Gastroesophageal sphincter (tissue), 4 donors: Measurements from ENCODE around the gene SPPL2A. TPM values are rescaled to one million over a fixed set of nuclear protein-coding genes. Genes with fewer than 3 reads are reported as not detected.

Experiments used
- ATAC-seq: fragments of 150-250 bp; one replicate; pipeline ENCODE4 v1.9.1; 2016; ENCODE audit warnings: mild to moderate bottlenecking, moderate library complexity
- H3K27ac ChIP-seq, 4 donors: fragments of 200-600 bp; sonication (generic) in 3 of 4; 1 replicate in 3 of 4; 2 replicates in 1 of 4; pipeline ENCODE4 v1.5.1; 2016 to 2019
- H3K27me3 ChIP-seq: fragments of 200-600 bp; sonication (generic); one replicate; pipeline ENCODE4 v1.5.1; 2019
- H3K36me3 ChIP-seq, 2 donors: fragments of 200-600 bp; sonication (generic); one replicate each; pipeline ENCODE4 v1.5.1; 2019; ENCODE audit warnings: control low read depth in 1 of 2
- H3K4me1 ChIP-seq, 3 donors: fragments of 200-600 bp; sonication (generic); 1 replicate in 2 of 3; 2 replicates in 1 of 3; pipeline ENCODE4 v1.5.1; 2016 to 2019; ENCODE audit warnings: control low read depth in 2 of 3
- H3K4me3 ChIP-seq, 2 donors: fragments of 200-600 bp; sonication (generic); one replicate each; pipeline ENCODE4 v1.5.1; 2019; ENCODE audit warnings: mild to moderate bottlenecking in 1 of 2, moderate library complexity in 1 of 2
- H3K9me3 ChIP-seq, 3 donors: fragments of 200-600 bp; sonication (generic); one replicate each; pipeline ENCODE4 v1.5.1; 2017 to 2019; ENCODE audit warnings: control low read depth in 2 of 3
- EP300 ChIP-seq: sonication (generic); formaldehyde crosslinking; IDR thresholded peaks from one replicate; pipeline ENCODE4 v1.6.1; 2017; ENCODE audit warnings: antibody characterized with exemption, mild to moderate bottlenecking
- POLR2A ChIP-seq, 2 donors: fragments of 450-650 bp; IDR thresholded peaks; one replicate each; pipeline ENCODE4 v1.6.1; 2017; ENCODE audit warnings: antibody characterized with exemption in 2 of 2, mild to moderate bottlenecking in 2 of 2, moderate library complexity in 1 of 2
- POLR2AphosphoS5 ChIP-seq: sonication (generic); formaldehyde crosslinking; IDR thresholded peaks from one replicate; pipeline ENCODE4 v1.6.1; 2017; ENCODE audit warnings: antibody characterized with exemption
- WGBS, 2 donors: methylation state at CpG; one replicate each; pipeline ENCODE4 v1.1.5; 2018; ENCODE audit warnings: low coverage in 1 of 2; 5-methylcytosine and 5-hydroxymethylcytosine counted together
- total RNA-seq, 4 donors: library from RNA; depleted of rRNA; stranded (reverse); fragments of >200 nt; gene quantifications; one replicate each; pipeline ENCODE4 v1.1.0, GENCODE V29; 2016
- TF ChIP-seq, protein P1 (sequence below), 4 experiments: fragments of 200-600 bp in 2 of 4; fragments of 450-650 bp in 2 of 4; sonication (generic) in 1 of 4; IDR thresholded peaks; one replicate each; pipeline ENCODE4 v1.5.1; 2017 to 2019; ENCODE audit warnings: antibody characterized with exemption in 4 of 4, mild to moderate bottlenecking in 2 of 4, moderate library complexity in 2 of 4

Gene SPPL2A
- total RNA-seq, 4 donors from 2014 or later = 114 to 236 (median 140) TPM

DNA sequence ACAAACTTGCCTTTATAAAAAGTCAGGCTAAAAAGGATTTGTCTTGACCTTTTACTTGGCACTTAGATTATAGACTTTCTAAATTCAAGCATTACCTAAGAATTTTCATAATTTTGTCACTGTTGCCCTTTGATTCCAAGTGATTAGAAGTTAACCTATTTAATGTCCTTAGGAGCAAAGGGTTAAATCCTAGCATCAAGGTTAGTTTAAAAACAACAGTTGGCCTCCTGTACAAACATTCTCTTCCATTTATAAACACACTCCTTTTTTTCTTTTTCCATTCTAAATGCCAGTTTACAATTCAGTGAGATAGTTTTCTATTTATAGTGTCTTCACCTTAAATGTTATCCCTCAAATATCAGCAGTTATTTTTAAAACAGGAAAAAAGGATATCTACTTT, 18.4 kb upstream of the SPPL2A start:
- H3K27ac ChIP-seq = peak overlapping the region in 1 of 4 donors; percentile 55
- H3K4me1 ChIP-seq = peaks cover 0 to 21% (median 5%) of the 10 kb centered on the region in 3 donors
- H3K9me3 ChIP-seq = no peaks in the 10 kb centered on the region
- H3K4me3 ChIP-seq = no peak overlapping the region
- TF ChIP-seq POLR2A (IDR thresholded peaks at IDR 0.05) (no peak), POLR2AphosphoS5 (no peak)
- TF ChIP-seq, protein P1, sequence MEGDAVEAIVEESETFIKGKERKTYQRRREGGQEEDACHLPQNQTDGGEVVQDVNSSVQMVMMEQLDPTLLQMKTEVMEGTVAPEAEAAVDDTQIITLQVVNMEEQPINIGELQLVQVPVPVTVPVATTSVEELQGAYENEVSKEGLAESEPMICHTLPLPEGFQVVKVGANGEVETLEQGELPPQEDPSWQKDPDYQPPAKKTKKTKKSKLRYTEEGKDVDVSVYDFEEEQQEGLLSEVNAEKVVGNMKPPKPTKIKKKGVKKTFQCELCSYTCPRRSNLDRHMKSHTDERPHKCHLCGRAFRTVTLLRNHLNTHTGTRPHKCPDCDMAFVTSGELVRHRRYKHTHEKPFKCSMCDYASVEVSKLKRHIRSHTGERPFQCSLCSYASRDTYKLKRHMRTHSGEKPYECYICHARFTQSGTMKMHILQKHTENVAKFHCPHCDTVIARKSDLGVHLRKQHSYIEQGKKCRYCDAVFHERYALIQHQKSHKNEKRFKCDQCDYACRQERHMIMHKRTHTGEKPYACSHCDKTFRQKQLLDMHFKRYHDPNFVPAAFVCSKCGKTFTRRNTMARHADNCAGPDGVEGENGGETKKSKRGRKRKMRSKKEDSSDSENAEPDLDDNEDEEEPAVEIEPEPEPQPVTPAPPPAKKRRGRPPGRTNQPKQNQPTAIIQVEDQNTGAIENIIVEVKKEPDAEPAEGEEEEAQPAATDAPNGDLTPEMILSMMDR (IDR thresholded peaks at IDR 0.05) = no peak
- no peak for ATAC-seq
- H3K27me3 ChIP-seq = no peaks in the 10 kb centered on the region
- no peaks in the 10 kb centered on the region for H3K36me3 ChIP-seq

DNA sequence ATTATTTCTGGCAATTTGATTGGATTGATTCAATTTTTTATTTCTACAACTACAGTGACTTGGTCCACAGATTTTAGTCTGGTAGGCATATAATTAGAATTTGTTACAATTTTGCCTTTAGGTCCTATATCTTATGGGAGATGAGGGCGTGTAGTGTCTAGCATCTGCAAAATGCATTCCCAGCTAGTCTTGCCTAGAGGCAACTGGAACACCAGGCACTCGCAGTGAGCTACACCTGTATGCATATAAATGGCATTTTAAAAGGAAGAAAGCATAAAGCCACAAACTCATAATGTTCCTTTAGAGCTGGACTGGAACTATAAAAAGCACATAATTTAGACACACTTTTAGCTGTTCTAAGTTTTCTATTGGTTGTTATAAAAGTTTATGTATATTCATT, 17.9 kb upstream of the SPPL2A start:
- no peaks in the 10 kb centered on the region for H3K36me3 ChIP-seq
- TF ChIP-seq EP300 (no peak), POLR2A (IDR thresholded peaks at IDR 0.05) (no peak)
- TF ChIP-seq, protein P1 (IDR thresholded peaks at IDR 0.05) = no peak
- no peaks in the 10 kb centered on the region for H3K9me3 ChIP-seq
- H3K27me3 ChIP-seq = no peaks in the 10 kb centered on the region
- no peak for ATAC-seq
- H3K4me3 ChIP-seq = no peak overlapping the region
- WGBS, 2 donors = 14 to 28% methylated on average over 1 to 2 of the region's 2 CpGs
- peaks cover 0 to 21% (median 5%) of the 10 kb centered on the region in 3 donors for H3K4me1 ChIP-seq
- peak overlapping the region in 2 of 4 donors; percentile 31 to 55 for H3K27ac ChIP-seq

DNA sequence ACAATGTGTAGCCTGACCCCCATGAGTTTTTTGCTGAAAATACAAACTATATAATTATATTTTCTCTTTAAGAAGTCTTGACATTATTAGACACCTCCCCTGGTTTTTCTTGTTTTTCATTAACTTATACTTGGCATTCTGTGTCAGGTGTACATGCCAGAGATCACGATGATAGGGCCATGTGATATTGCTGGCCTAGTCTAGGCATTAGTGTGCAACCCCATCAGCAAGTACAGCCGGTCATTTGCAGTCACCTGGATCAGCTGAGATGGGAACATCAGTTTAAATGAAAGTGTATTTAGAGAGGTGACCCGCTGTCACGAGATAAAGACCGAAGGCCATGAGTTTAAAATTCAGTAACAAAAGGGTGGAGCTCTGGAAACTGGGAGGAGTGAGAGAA, 12.6 kb upstream of the SPPL2A start:
- WGBS, 2 donors = 89 to 100% methylated on average over 3 to 5 of the region's 5 CpGs
- ATAC-seq = no peak
- H3K9me3 ChIP-seq = no peaks in the 10 kb centered on the region
- H3K36me3 ChIP-seq = no peaks in the 10 kb centered on the region
- H3K27ac ChIP-seq = no peak overlapping the region
- peaks cover 0 to 12% (median 0%) of the 10 kb centered on the region in 3 donors for H3K4me1 ChIP-seq
- TF ChIP-seq POLR2A (IDR thresholded peaks at IDR 0.05) = no peak
- no peak for TF ChIP-seq EP300
- TF ChIP-seq, protein P1 (IDR thresholded peaks at IDR 0.05) = no peak
- TF ChIP-seq POLR2AphosphoS5 = no peak
- H3K4me3 ChIP-seq = no peak overlapping the region
- no peaks in the 10 kb centered on the region for H3K27me3 ChIP-seq

DNA sequence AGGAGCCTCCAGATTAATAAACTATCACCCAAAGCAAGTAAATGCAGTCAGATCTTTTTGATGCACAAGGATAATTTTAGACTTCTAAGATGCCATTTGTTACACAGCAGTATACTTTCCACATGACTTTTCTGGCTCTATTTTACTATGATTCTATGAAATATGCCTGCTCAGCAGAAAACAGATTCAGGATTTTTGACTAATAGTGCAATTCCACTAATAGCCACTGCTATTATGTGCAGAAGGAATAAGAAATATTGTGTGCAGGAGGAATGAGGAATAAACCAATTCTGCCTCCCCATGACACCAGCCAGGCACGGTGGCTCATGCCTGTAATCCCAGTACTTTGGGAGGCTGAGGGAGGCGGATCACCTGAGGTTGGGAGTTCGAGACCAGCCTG, 11.5 kb upstream of the SPPL2A start:
- WGBS, 2 donors = 90% methylated on average over 3 of the region's 3 CpGs; no CpG with 5 or more reads in 1 of the 2 donors
- Histone ChIP-seq H3K4me3 (no peak overlapping the region), H3K27ac (no peak overlapping the region), H3K36me3 (no peaks in the 10 kb centered on the region), H3K27me3 (no peaks in the 10 kb centered on the region), H3K9me3 (no peaks in the 10 kb centered on the region), H3K4me1 (peaks cover 0 to 4% (median 0%) of the 10 kb centered on the region in 3 donors)
- TF ChIP-seq EP300 (no peak), POLR2A (IDR thresholded peaks at IDR 0.05) (no peak), POLR2AphosphoS5 (no peak)
- TF ChIP-seq, protein P1 (IDR thresholded peaks at IDR 0.05) = no peak
- ATAC-seq = no peak

DNA sequence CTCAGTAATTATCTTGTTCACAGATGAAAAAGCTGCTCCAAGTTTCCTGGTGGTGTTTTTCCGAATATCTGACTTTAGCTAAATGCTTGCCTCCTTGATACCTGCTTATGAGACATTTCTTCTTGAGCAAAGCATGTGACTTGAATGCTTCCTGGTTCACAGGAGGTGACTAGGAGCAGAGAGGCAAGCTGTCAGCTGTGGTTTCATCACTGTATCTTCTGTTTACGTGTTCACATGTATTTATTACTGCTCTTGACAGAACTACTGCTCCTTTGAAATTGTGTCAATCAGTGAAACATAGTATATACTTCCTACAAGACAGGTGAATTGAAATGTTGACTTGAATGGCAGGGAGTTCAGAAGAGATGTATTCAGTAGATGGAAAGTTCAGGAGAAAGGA, 8.9 kb upstream of the SPPL2A start:
- ATAC-seq = no peak
- Histone ChIP-seq H3K27ac (no peak overlapping the region), H3K4me1 (no peaks in the 10 kb centered on the region), H3K27me3 (no peaks in the 10 kb centered on the region), H3K4me3 (no peak overlapping the region), H3K9me3 (no peaks in the 10 kb centered on the region), H3K36me3 (no peaks in the 10 kb centered on the region)
- no peak for TF ChIP-seq EP300
- TF ChIP-seq, protein P1 (IDR thresholded peaks at IDR 0.05) = no peak
- TF ChIP-seq POLR2A (IDR thresholded peaks at IDR 0.05) = no peak
- no peak for TF ChIP-seq POLR2AphosphoS5
- WGBS, 2 donors = 52 to 65% methylated on average over 2 of the region's 2 CpGs
